ENCODE results near the gene PGS1. TPM values are rescaled to one million over a fixed set of nuclear protein-coding genes. Genes with fewer than 3 reads are reported as not detected.
A peak's percentile ranks its signal among the peaks of the same experiment; 100 is the strongest.

The PGS1 gene
- total and polyA plus RNA-seq, 2 donors from 2014 or later: 15.6 to 65.4 TPM

- Histone ChIP-seq H3K27ac (ENCODE audit: low read depth in 2 of 2, low read length in 2 of 2) (no peak overlapping the region), H3K9ac (ENCODE audit: low read length in 3 of 3) (no peak overlapping the region)
- TF ChIP-seq, protein P1, sequence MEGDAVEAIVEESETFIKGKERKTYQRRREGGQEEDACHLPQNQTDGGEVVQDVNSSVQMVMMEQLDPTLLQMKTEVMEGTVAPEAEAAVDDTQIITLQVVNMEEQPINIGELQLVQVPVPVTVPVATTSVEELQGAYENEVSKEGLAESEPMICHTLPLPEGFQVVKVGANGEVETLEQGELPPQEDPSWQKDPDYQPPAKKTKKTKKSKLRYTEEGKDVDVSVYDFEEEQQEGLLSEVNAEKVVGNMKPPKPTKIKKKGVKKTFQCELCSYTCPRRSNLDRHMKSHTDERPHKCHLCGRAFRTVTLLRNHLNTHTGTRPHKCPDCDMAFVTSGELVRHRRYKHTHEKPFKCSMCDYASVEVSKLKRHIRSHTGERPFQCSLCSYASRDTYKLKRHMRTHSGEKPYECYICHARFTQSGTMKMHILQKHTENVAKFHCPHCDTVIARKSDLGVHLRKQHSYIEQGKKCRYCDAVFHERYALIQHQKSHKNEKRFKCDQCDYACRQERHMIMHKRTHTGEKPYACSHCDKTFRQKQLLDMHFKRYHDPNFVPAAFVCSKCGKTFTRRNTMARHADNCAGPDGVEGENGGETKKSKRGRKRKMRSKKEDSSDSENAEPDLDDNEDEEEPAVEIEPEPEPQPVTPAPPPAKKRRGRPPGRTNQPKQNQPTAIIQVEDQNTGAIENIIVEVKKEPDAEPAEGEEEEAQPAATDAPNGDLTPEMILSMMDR (IDR thresholded peaks at IDR 0.05; ENCODE audit: borderline replicate concordance, extremely low read depth, insufficient read depth): no peak
Observed at GRCh38 chr17:78406920-78407319, 28.5 kb downstream of the PGS1 start.

DNA sequence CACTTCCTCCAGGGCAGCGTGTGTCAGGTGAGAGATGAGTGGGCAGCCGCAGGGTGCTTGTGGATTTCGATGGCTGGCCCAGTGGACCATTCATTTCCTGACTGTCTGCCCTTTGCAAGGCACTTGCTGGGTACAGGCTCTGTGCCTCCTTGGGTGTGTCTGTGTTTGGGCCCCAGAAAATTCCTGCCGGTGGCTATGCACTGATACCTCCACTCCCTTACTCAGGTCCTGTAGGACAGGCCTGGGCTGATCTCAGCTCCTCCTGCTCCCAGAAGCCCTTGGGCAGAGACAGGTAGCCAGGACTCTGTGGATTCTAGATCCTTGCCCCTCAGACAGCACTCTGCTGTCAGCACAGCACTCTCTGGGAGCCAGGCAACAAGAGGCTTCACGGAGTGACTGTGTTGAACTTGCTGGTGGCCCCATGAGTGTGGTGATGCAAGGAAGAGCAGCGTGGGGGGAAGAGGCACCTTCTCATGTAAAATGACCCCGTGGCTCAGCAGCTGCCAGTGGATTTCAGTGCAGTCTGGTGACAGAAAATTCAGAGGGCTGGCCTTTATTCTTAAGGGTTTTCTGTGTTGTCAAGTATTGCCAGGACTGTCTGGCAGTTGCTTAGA, 29.0 kb downstream of the PGS1 start:
- no peak overlapping the region for H3K9ac ChIP-seq (ENCODE audit: low read length in 3 of 3)
- DNase-seq (peak; percentile 50 to 87 (median 79)), FAIRE-seq (no peak)
- no peaks in the 10 kb centered on the region for H3K9me3 ChIP-seq (ENCODE audit: control insufficient read depth in 2 of 3, insufficient read depth in 1 of 3, low read length in 3 of 3)
- intact Hi-C loops (cut with DNase I): no loop called here
- no peaks in the 10 kb centered on the region for H3K27me3 ChIP-seq (ENCODE audit: control insufficient read depth, insufficient read depth, low read length)
- H3K4me3 ChIP-seq (ENCODE audit: low read length in 3 of 3): no peak overlapping the region
- H3K4me1 ChIP-seq (ENCODE audit: control insufficient read depth in 2 of 3, insufficient read depth in 2 of 3, low read depth in 1 of 3, low read length in 3 of 3): peaks cover 0 to 20% (median 0%) of the 10 kb centered on the region in 3 donors
- TF ChIP-seq, protein P1 (IDR thresholded peaks at IDR 0.05; ENCODE audit: borderline replicate concordance, extremely low read depth, insufficient read depth): no peak
- H3K36me3 ChIP-seq (ENCODE audit: control insufficient read depth in 2 of 3, insufficient read depth in 3 of 3, low read length in 3 of 3): peaks cover 2 to 12% (median 8%) of the 10 kb centered on the region in 3 donors
- no peak overlapping the region for H3K27ac ChIP-seq (ENCODE audit: low read depth in 2 of 2, low read length in 2 of 2)

More at GRCh38 chr17:78406920-78407319, 28.5 kb downstream of the PGS1 start:
- H3K9me3 ChIP-seq (ENCODE audit: control insufficient read depth in 2 of 3, insufficient read depth in 1 of 3, low read length in 3 of 3): no peaks in the 10 kb centered on the region
- H3K36me3 ChIP-seq (ENCODE audit: control insufficient read depth in 2 of 3, insufficient read depth in 3 of 3, low read length in 3 of 3): peaks cover 2 to 12% (median 10%) of the 10 kb centered on the region in 3 donors
- FAIRE-seq: no peak
- peak in 2 of 5 donors; percentile 51 to 56 for DNase-seq
- H3K4me1 ChIP-seq (ENCODE audit: control insufficient read depth in 2 of 3, insufficient read depth in 2 of 3, low read depth in 1 of 3, low read length in 3 of 3): peaks cover 0 to 16% (median 0%) of the 10 kb centered on the region in 3 donors
- intact Hi-C loops (cut with DNase I): no loop called here
- H3K4me3 ChIP-seq (ENCODE audit: low read length in 3 of 3): no peak overlapping the region
- H3K27me3 ChIP-seq (ENCODE audit: control insufficient read depth, insufficient read depth, low read length): no peaks in the 10 kb centered on the region

DNA sequence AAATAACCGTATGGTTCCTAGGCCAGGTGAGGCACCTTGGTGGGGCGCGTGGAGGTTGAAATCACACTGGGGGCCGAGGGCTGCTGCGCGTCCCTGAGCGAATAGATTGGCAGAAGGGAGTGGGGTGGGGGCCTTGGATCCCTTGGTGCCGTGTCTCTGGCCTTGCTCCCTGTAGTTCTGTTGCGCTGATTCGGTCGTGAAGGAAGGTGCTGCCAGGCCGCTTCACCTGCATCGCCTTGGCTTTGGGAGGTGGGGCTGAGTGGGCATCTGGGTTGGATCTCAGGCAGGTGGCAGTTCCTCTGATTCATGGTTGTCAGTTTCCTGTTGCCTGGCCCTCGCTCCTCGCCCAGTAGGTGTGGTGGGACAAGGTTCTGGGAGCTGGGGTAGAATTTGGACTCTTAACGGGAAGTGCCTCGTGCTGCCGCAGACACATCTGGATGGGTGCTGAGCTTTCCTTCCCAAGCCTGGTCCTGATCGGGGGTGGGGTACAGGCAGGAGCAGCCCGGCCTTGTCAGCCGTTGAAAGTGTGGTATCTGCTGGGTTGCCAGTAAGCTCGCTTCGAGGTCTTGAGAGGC, 30.1 kb downstream of the PGS1 start:
- Histone ChIP-seq H3K4me3 (ENCODE audit: low read length in 3 of 3) (no peak overlapping the region), H3K4me1 (ENCODE audit: control insufficient read depth in 2 of 3, insufficient read depth in 2 of 3, low read depth in 1 of 3, low read length in 3 of 3) (peaks cover 0 to 24% (median 0%) of the 10 kb centered on the region in 3 donors), H3K36me3 (ENCODE audit: control insufficient read depth in 2 of 3, insufficient read depth in 3 of 3, low read length in 3 of 3) (peaks cover 2 to 10% (median 2%) of the 10 kb centered on the region in 3 donors), H3K9me3 (ENCODE audit: control insufficient read depth in 2 of 3, insufficient read depth in 1 of 3, low read length in 3 of 3) (no peaks in the 10 kb centered on the region), H3K27ac (ENCODE audit: low read depth in 2 of 2, low read length in 2 of 2) (no peak overlapping the region), H3K27me3 (ENCODE audit: control insufficient read depth, insufficient read depth, low read length) (no peaks in the 10 kb centered on the region), H3K9ac (ENCODE audit: low read length in 3 of 3) (no peak overlapping the region)
- TF ChIP-seq, protein P1 (IDR thresholded peaks at IDR 0.05; ENCODE audit: borderline replicate concordance, extremely low read depth, insufficient read depth): no peak
- intact Hi-C loops (cut with DNase I): no loop called here
- DNase-seq (peak in 2 of 5 donors; percentile 36 to 59), FAIRE-seq (no peak)

All from kidney (tissue), 14 donors.